Measurements from ENCODE around the gene UGT1A3.
"Not testable (repeated sequence)": the region's sequence is repeated elsewhere in the genome, so short reads cannot be mapped to it uniquely, and the experiment has no call there.

Gene UGT1A3

DNA sequence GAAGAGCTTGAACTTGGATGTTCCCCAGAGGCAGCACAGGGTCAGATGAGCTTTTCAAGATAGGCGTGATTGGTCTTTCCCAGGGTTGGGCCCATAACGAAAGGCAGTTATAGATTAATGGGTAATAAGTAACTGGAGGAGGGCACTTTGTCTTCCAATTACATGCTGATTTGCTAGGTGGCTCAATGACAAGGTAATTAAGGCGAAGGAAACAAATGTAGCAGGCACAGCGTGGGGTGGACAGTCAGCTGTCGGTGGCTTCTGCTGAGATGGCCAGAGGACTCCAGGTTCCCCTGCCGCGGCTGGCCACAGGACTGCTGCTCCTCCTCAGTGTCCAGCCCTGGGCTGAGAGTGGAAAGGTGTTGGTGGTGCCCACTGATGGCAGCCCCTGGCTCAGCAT, 10.3 kb upstream of the UGT1A3 start, which contains the start of gene UGT1A4:
TSS of gene UGT1A4 (plus strand) at position 185 of the 400 bp plus-strand sequence. CDS start at position 270, 85 bp downstream.
- Histone ChIP-seq H3K9me3 (replicated peaks; ENCODE audit: insufficient read depth, low read length) (no peaks in the 10 kb centered on the region), H3K4me3 (ENCODE audit: low read length) (no peak within 1 kb of the TSS), H3K9me2 (replicated peaks; ENCODE audit: insufficient read depth, low read length) (no peaks in the 10 kb centered on the region), H3F3A (ENCODE audit: insufficient read depth, low read length) (no peaks in the 10 kb centered on the region), H4K20me1 (ENCODE audit: insufficient read depth, low read length) (no peaks in the 10 kb centered on the region), H2AFZ (ENCODE audit: low read length) (no peak within 1 kb of the TSS), H3K9ac (ENCODE audit: low read length) (no peak within 1 kb of the TSS), H3K4me2 (ENCODE audit: low read depth, low read length) (no peak within 1 kb of the TSS), H3K27me3 (replicated peaks; ENCODE audit: insufficient read depth, low read length) (no peaks in the 10 kb centered on the region), H3K27ac (ENCODE audit: low read length) (no peak within 1 kb of the TSS), H3K36me3 (replicated peaks; ENCODE audit: insufficient read depth, low read length) (no peaks in the 10 kb centered on the region), H3K4me1 (ENCODE audit: low read length) (no peaks in the 10 kb centered on the region), H3K79me2 (ENCODE audit: low read length) (no peaks in the 10 kb centered on the region)
- TF ChIP-seq, protein P1, sequence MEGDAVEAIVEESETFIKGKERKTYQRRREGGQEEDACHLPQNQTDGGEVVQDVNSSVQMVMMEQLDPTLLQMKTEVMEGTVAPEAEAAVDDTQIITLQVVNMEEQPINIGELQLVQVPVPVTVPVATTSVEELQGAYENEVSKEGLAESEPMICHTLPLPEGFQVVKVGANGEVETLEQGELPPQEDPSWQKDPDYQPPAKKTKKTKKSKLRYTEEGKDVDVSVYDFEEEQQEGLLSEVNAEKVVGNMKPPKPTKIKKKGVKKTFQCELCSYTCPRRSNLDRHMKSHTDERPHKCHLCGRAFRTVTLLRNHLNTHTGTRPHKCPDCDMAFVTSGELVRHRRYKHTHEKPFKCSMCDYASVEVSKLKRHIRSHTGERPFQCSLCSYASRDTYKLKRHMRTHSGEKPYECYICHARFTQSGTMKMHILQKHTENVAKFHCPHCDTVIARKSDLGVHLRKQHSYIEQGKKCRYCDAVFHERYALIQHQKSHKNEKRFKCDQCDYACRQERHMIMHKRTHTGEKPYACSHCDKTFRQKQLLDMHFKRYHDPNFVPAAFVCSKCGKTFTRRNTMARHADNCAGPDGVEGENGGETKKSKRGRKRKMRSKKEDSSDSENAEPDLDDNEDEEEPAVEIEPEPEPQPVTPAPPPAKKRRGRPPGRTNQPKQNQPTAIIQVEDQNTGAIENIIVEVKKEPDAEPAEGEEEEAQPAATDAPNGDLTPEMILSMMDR (IDR thresholded peaks at IDR 0.05; ENCODE audit: low read length), result no peak
- TF ChIP-seq EZH2 (optimal IDR thresholded peaks at IDR 0.05; ENCODE audit: low read depth, low read length) (no peak), EZH2phosphoT487 (IDR thresholded peaks at IDR 0.05; ENCODE audit: low read length) (no peak)
- no peak for DNase-seq

DNA sequence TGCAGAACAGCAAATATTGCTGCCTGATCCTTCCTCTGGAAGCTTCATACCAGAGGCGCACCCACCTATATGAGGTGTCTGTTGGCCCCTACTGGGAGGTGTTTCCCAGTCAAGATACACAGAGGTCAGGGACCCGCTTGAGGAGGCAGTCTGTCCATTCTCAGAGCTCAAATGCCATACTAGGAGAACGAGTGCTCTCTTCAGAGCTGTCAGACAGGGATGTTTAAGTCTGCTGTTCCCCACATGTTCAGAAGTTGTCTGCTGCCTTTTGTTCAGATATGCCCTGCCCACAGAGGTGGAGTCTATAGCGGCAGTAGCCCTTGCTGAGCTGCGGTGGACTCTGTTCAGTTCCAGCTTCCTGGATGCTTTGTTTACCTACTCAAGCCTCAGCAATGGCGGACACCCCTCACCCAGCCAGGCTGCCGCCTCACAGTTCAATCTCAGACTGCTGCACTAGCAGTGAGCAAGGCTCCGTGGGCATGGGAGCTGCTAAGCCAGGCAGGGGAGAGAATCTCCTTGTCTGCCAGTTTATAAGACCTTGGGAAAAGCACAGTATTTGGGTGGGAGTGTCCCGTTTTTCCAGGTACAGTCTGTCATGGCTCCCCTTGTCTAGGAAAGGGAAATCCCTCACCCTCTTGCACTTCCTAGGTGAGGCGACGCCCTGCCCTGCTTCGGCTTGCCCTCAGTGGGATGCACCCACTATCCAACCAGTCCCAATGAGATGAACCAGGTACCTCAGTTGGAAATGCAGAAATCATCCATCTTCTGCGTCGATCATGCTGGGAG, 8.2 kb downstream of the UGT1A3 start:
- not testable (repeated sequence) for H2AFZ ChIP-seq (ENCODE audit: low read length); H3K9me3 ChIP-seq (replicated peaks; ENCODE audit: insufficient read depth, low read length); H3K4me2 ChIP-seq (ENCODE audit: low read depth, low read length); DNase-seq; H3K9me2 ChIP-seq (replicated peaks; ENCODE audit: insufficient read depth, low read length); H4K20me1 ChIP-seq (ENCODE audit: insufficient read depth, low read length); H3F3A ChIP-seq (ENCODE audit: insufficient read depth, low read length); H3K27me3 ChIP-seq (replicated peaks; ENCODE audit: insufficient read depth, low read length); H3K79me2 ChIP-seq (ENCODE audit: low read length); H3K4me3 ChIP-seq (ENCODE audit: low read length); H3K9ac ChIP-seq (ENCODE audit: low read length); H3K36me3 ChIP-seq (replicated peaks; ENCODE audit: insufficient read depth, low read length); H3K27ac ChIP-seq (ENCODE audit: low read length); H3K4me1 ChIP-seq (ENCODE audit: low read length)

DNA sequence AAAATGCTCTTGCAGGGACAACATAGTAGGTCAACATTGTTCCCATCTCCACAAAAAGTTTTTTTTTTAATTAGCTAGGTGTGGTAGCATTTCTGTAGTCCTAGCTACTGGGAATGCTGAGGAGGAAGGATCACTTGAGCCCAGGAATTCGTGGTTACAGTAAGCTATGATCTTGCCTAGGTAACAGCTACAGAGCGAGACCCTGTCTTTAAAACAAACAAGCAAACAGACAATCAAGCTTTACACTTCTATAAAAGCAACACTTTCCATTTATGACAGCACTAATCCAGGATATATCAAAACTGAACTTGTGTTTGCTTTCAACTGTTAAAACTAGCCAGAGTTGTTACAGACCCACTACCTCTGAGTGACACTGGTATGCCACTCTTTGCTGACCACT, 12.0 kb downstream of the UGT1A3 start:
- TF ChIP-seq, protein P1 (IDR thresholded peaks at IDR 0.05; ENCODE audit: low read length), result no peak
- no peak for TF ChIP-seq EZH2phosphoT487 (IDR thresholded peaks at IDR 0.05; ENCODE audit: low read length)
- TF ChIP-seq EZH2 (optimal IDR thresholded peaks at IDR 0.05; ENCODE audit: low read depth, low read length), result no peak

More for the DNA sequence above, 12.0 kb downstream of the UGT1A3 start:
- no peaks in the 10 kb centered on the region for H3K9me2 ChIP-seq (replicated peaks; ENCODE audit: insufficient read depth, low read length)
- no peak overlapping the region for H3K4me3 ChIP-seq (ENCODE audit: low read length)
- H3K9me3 ChIP-seq (replicated peaks; ENCODE audit: insufficient read depth, low read length), result no peaks in the 10 kb centered on the region
- no peaks in the 10 kb centered on the region for H3K4me1 ChIP-seq (ENCODE audit: low read length)
- H3K4me2 ChIP-seq (ENCODE audit: low read depth, low read length), result no peak overlapping the region
- no peak overlapping the region for H3K27ac ChIP-seq (ENCODE audit: low read length)
- H3K36me3 ChIP-seq (replicated peaks; ENCODE audit: insufficient read depth, low read length), result no peaks in the 10 kb centered on the region
- DNase-seq, result no peak
- H3K79me2 ChIP-seq (ENCODE audit: low read length), result no peaks in the 10 kb centered on the region
- no peak overlapping the region for H2AFZ ChIP-seq (ENCODE audit: low read length)
- H3K27me3 ChIP-seq (replicated peaks; ENCODE audit: insufficient read depth, low read length), result no peaks in the 10 kb centered on the region
- H3K9ac ChIP-seq (ENCODE audit: low read length), result no peak overlapping the region
- no peaks in the 10 kb centered on the region for H3F3A ChIP-seq (ENCODE audit: insufficient read depth, low read length)
- H4K20me1 ChIP-seq (ENCODE audit: insufficient read depth, low read length), result no peaks in the 10 kb centered on the region

Data from MM.1S (cell line).